Measurements from ENCODE around the gene NOTCH2. TPM values are rescaled to one million over a fixed set of nuclear protein-coding genes. Genes with fewer than 3 reads are reported as not detected.

The NOTCH2 gene
- total RNA-seq, 1 donor from 2014 or later, result 259 TPM

DNA sequence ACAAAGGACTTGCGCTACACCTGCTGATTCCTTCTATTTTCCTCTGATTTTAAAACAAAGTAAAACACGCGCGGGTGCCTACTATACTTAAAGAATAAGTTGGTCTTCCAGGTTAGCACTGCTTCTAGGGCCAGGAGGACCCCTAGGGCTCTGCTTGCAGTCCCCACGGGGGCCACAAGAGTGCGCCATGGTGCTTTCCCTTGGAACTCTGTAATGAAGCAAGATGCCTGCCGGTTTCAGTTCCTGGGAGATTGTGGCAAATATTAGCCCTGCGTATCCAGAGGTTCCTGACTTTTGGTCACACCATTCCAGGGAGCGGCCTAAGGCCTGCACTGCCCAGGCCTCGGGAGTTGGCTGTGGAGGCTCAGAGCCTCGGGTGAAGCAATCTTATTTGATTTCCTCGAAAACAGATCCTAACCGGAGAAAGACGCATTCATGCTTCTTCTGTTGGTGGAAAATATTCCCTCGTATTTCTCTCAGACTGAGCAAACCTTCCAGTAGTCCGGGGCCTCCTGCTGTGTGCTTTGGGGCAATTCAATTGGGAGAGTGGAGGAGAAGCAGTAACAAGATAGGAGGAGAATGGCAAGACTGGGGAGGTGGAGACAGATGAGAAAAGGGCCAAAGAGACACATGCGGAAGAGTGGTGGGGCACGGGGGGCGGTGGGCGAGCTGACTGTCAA, 198.4 kb downstream of the NOTCH2 start:
- TF ChIP-seq CTCF (IDR thresholded peaks at IDR 0.05), result no peak
- ChIA-PET POLR2A (no interaction called here), CTCF (interaction anchor here (1.2 kb wide), 1 partner anchor 77 kb away, joined by 3 read pairs; no protein-coding TSS in a partner anchor)
- no peak overlapping the region for H3K27ac Mint-ChIP-seq
- DNase-seq (peak; percentile 61), ATAC-seq (ENCODE audit: low read depth) (peak; percentile 68)
- intact Hi-C loops (cut with micrococcal nuclease), result no loop called here
- H3K4me1 Mint-ChIP-seq, result peaks cover 4% of the 10 kb centered on the region
- no peaks in the 10 kb centered on the region for H3K36me3 Mint-ChIP-seq (ENCODE audit: low read depth)
- no peak overlapping the region for H3K4me3 Mint-ChIP-seq
- no peaks in the 10 kb centered on the region for H3K9me3 Mint-ChIP-seq
- peaks cover 14% of the 10 kb centered on the region for H3K27me3 Mint-ChIP-seq

GRCh38 chr1:119869995-119870394, 199.5 kb downstream of the NOTCH2 start:
- Mint-ChIP-seq H3K4me3 (no peak overlapping the region), H3K9me3 (no peaks in the 10 kb centered on the region), H3K27ac (no peak overlapping the region), H3K4me1 (peaks cover 4% of the 10 kb centered on the region), H3K36me3 (ENCODE audit: low read depth) (no peaks in the 10 kb centered on the region), H3K27me3 (peaks cover 14% of the 10 kb centered on the region)
- TF ChIP-seq CTCF (IDR thresholded peaks at IDR 0.05), result no peak
- ChIA-PET POLR2A (no interaction called here), CTCF (interaction anchor here (1.6 to 1.7 kb wide), 2 partner anchors 11 to 17 kb away, joined by 4 read pairs; no protein-coding TSS in a partner anchor)
- ATAC-seq (ENCODE audit: low read depth) (no peak), DNase-seq (no peak)
- intact Hi-C loops (cut with micrococcal nuclease), result no loop called here

GRCh38 chr1:119868176-119868575, 201.3 kb downstream of the NOTCH2 start:
- Mint-ChIP-seq H3K9me3 (no peaks in the 10 kb centered on the region), H3K36me3 (ENCODE audit: low read depth) (no peaks in the 10 kb centered on the region), H3K4me3 (no peak overlapping the region), H3K27ac (no peak overlapping the region), H3K4me1 (peaks cover 4% of the 10 kb centered on the region), H3K27me3 (peaks cover 13% of the 10 kb centered on the region)
- intact Hi-C loops (cut with micrococcal nuclease), result no loop called here
- POLR2A ChIA-PET, result no interaction called here
- ATAC-seq (ENCODE audit: low read depth) (no peak), DNase-seq (no peak)
- CTCF ChIA-PET, result no interaction called here
- TF ChIP-seq CTCF (IDR thresholded peaks at IDR 0.05), result no peak

DNA sequence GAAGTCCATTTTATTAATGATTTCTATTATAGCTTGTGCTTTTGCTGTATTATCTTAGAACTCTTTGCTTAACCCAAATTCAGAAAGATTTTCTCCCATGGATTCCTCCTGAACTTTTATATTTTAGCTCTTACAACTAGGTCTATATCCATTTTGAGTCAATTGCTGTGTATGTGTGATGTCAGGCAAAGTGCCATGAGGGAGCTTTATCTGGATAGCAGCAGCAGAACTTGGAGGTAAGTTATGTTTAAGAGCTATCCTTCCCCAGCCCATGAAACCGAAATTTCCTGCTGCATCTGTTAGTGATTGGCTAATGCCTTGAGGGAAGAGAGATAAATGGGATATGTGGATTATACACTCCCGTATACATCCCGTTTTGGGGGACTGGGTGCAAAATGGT, 203.0 kb downstream of the NOTCH2 start:
- Mint-ChIP-seq H3K36me3 (ENCODE audit: low read depth) (no peaks in the 10 kb centered on the region), H3K4me3 (no peak overlapping the region), H3K27me3 (peaks cover 12% of the 10 kb centered on the region), H3K9me3 (no peaks in the 10 kb centered on the region), H3K4me1 (peaks cover 4% of the 10 kb centered on the region), H3K27ac (no peak overlapping the region)
- CTCF ChIA-PET, result no interaction called here
- DNase-seq, result no peak
- no peak for TF ChIP-seq CTCF (IDR thresholded peaks at IDR 0.05)
- intact Hi-C loops (cut with micrococcal nuclease), result no loop called here
- ATAC-seq (ENCODE audit: low read depth), result no peak
- POLR2A ChIA-PET, result no interaction called here

- H3K4me1 Mint-ChIP-seq, result no peaks in the 10 kb centered on the region
- no peak for TF ChIP-seq CTCF (IDR thresholded peaks at IDR 0.05)
- CTCF ChIA-PET, result no interaction called here
- intact Hi-C loops (cut with micrococcal nuclease), result no loop called here
- H3K9me3 Mint-ChIP-seq, result no peaks in the 10 kb centered on the region
- ATAC-seq (ENCODE audit: low read depth) (no peak), DNase-seq (no peak)
- no peak overlapping the region for H3K4me3 Mint-ChIP-seq
- H3K27ac Mint-ChIP-seq, result no peak overlapping the region
- H3K27me3 Mint-ChIP-seq, result peaks cover 9% of the 10 kb centered on the region
- POLR2A ChIA-PET, result no interaction called here
- H3K36me3 Mint-ChIP-seq (ENCODE audit: low read depth), result no peaks in the 10 kb centered on the region
Observed at GRCh38 chr1:119865627-119866026, 203.8 kb downstream of the NOTCH2 start.

Data from activated B cell treated with CpG ODN at 0.5 μM for 24 hours (primary cell).